ENCODE measurements around the gene PWWP2B.
A peak's percentile ranks its signal among the peaks of the same experiment; 100 is the strongest.

PWWP2B gene

GRCh38 chr10:132394936-132395703 lies 1.9 kb upstream of the PWWP2B start:
- Histone ChIP-seq H3K27me3 (ENCODE audit: insufficient read depth, low read length, poor library complexity) (no peaks in the 10 kb centered on the region), H2BK15ac (replicated peaks; ENCODE audit: low read depth) (no peak overlapping the region), H3K18ac (ENCODE audit: low read length) (no peak overlapping the region), H3K4me3 (ENCODE audit: low read length) (no peak overlapping the region), H3K79me2 (ENCODE audit: control insufficient read depth, insufficient read depth, low read length) (no peaks in the 10 kb centered on the region), H3K36me3 (ENCODE audit: control insufficient read depth, insufficient read depth, low read length) (no peaks in the 10 kb centered on the region), H3K23ac (ENCODE audit: low read length) (peak overlapping the region; percentile 9), H3K4ac (ENCODE audit: low read depth, low read length) (no peak overlapping the region), H3K79me1 (ENCODE audit: low read length) (peaks cover 2% of the 10 kb centered on the region), H3K4me2 (ENCODE audit: low read length) (no peak overlapping the region), H3K9ac (ENCODE audit: low read length) (peak overlapping the region; percentile 68), H3K56ac (ENCODE audit: low read length) (peak overlapping the region; percentile 81), H2AK5ac (ENCODE audit: low read length) (no peak overlapping the region), H3K27ac (ENCODE audit: low read depth, low read length) (no peak overlapping the region), H2BK120ac (ENCODE audit: low read depth, low read length) (no peak overlapping the region), H2BK5ac (ENCODE audit: low read length) (no peak overlapping the region), H4K5ac (ENCODE audit: low read length) (no peak overlapping the region), H3K4me1 (ENCODE audit: control insufficient read depth, low read depth, low read length) (peaks cover 3% of the 10 kb centered on the region), H4K8ac (ENCODE audit: low read depth, low read length) (no peak overlapping the region)
- no CpG with 5 or more reads among the region's 12 CpGs for WGBS (ENCODE audit: extremely low coverage, insufficient coverage, low lambda C conversion rate)
- no peak for DNase-seq

GRCh38 chr10:132395704-132396493 lies 1.1 kb upstream of the PWWP2B start:
- no CpG with 5 or more reads among the region's 71 CpGs for WGBS (ENCODE audit: extremely low coverage, insufficient coverage, low lambda C conversion rate)
- Histone ChIP-seq H3K23ac (ENCODE audit: low read length) (peak overlapping the region; percentile 45), H3K4me2 (ENCODE audit: low read length) (peak overlapping the region; percentile 44), H4K5ac (ENCODE audit: low read length) (no peak overlapping the region), H4K8ac (ENCODE audit: low read depth, low read length) (no peak overlapping the region), H3K79me1 (ENCODE audit: low read length) (peaks cover 2% of the 10 kb centered on the region), H3K18ac (ENCODE audit: low read length) (peak overlapping the region; percentile 82), H3K27me3 (ENCODE audit: insufficient read depth, low read length, poor library complexity) (no peaks in the 10 kb centered on the region), H2BK5ac (ENCODE audit: low read length) (no peak overlapping the region), H3K36me3 (ENCODE audit: control insufficient read depth, insufficient read depth, low read length) (no peaks in the 10 kb centered on the region), H3K79me2 (ENCODE audit: control insufficient read depth, insufficient read depth, low read length) (no peaks in the 10 kb centered on the region), H2BK15ac (replicated peaks; ENCODE audit: low read depth) (no peak overlapping the region), H3K4me1 (ENCODE audit: control insufficient read depth, low read depth, low read length) (peaks cover 3% of the 10 kb centered on the region), H3K4me3 (ENCODE audit: low read length) (no peak overlapping the region), H3K4ac (ENCODE audit: low read depth, low read length) (peak overlapping the region; percentile 92), H2AK5ac (ENCODE audit: low read length) (no peak overlapping the region), H3K27ac (ENCODE audit: low read depth, low read length) (no peak overlapping the region), H3K56ac (ENCODE audit: low read length) (peak overlapping the region; percentile 81), H3K9ac (ENCODE audit: low read length) (peak overlapping the region; percentile 68), H2BK120ac (ENCODE audit: low read depth, low read length) (no peak overlapping the region)
- peak; percentile 80 for DNase-seq

- H3K18ac ChIP-seq (ENCODE audit: low read length), result peak overlapping the region; percentile 82
- no peak overlapping the region for H2BK120ac ChIP-seq (ENCODE audit: low read depth, low read length)
- WGBS (ENCODE audit: extremely low coverage, insufficient coverage, low lambda C conversion rate), result no CpG with 5 or more reads among the region's 80 CpGs
- no peaks in the 10 kb centered on the region for H3K27me3 ChIP-seq (ENCODE audit: insufficient read depth, low read length, poor library complexity)
- no peaks in the 10 kb centered on the region for H3K79me2 ChIP-seq (ENCODE audit: control insufficient read depth, insufficient read depth, low read length)
- no peak overlapping the region for H2BK15ac ChIP-seq (replicated peaks; ENCODE audit: low read depth)
- peak overlapping the region; percentile 92 for H3K4ac ChIP-seq (ENCODE audit: low read depth, low read length)
- H3K79me1 ChIP-seq (ENCODE audit: low read length), result peaks cover 2% of the 10 kb centered on the region
- no peak overlapping the region for H2AK5ac ChIP-seq (ENCODE audit: low read length)
- peak overlapping the region; percentile 68 for H3K9ac ChIP-seq (ENCODE audit: low read length)
- no peak overlapping the region for H3K23ac ChIP-seq (ENCODE audit: low read length)
- H3K56ac ChIP-seq (ENCODE audit: low read length), result peak overlapping the region; percentile 81
- DNase-seq, result peak; percentile 66
- H3K4me3 ChIP-seq (ENCODE audit: low read length), result no peak overlapping the region
- peak overlapping the region; percentile 44 for H3K4me2 ChIP-seq (ENCODE audit: low read length)
- H4K8ac ChIP-seq (ENCODE audit: low read depth, low read length), result peak overlapping the region; percentile 66
- H4K5ac ChIP-seq (ENCODE audit: low read length), result no peak overlapping the region
- no peak overlapping the region for H3K27ac ChIP-seq (ENCODE audit: low read depth, low read length)
- H2BK5ac ChIP-seq (ENCODE audit: low read length), result no peak overlapping the region
- peaks cover 3% of the 10 kb centered on the region for H3K4me1 ChIP-seq (ENCODE audit: control insufficient read depth, low read depth, low read length)
- no peaks in the 10 kb centered on the region for H3K36me3 ChIP-seq (ENCODE audit: control insufficient read depth, insufficient read depth, low read length)
Measured at GRCh38 chr10:132396494-132397035, 435 bp upstream of the PWWP2B start.

GRCh38 chr10:132397671-132398565 lies 918 bp downstream of the PWWP2B start:
- Histone ChIP-seq H3K4ac (ENCODE audit: low read depth, low read length) (peak overlapping the region; percentile 11), H2BK5ac (ENCODE audit: low read length) (no peak overlapping the region), H3K36me3 (ENCODE audit: control insufficient read depth, insufficient read depth, low read length) (no peaks in the 10 kb centered on the region), H3K27ac (ENCODE audit: low read depth, low read length) (no peak overlapping the region), H3K4me3 (ENCODE audit: low read length) (peak overlapping the region; percentile 19), H3K79me1 (ENCODE audit: low read length) (peaks cover 5% of the 10 kb centered on the region), H2BK15ac (replicated peaks; ENCODE audit: low read depth) (no peak overlapping the region), H3K56ac (ENCODE audit: low read length) (peak overlapping the region; percentile 89), H3K9ac (ENCODE audit: low read length) (peak overlapping the region; percentile 64), H4K8ac (ENCODE audit: low read depth, low read length) (no peak overlapping the region), H3K23ac (ENCODE audit: low read length) (no peak overlapping the region), H3K79me2 (ENCODE audit: control insufficient read depth, insufficient read depth, low read length) (no peaks in the 10 kb centered on the region), H3K4me2 (ENCODE audit: low read length) (peak overlapping the region; percentile 35), H4K5ac (ENCODE audit: low read length) (no peak overlapping the region), H2BK120ac (ENCODE audit: low read depth, low read length) (no peak overlapping the region), H3K27me3 (ENCODE audit: insufficient read depth, low read length, poor library complexity) (no peaks in the 10 kb centered on the region), H3K4me1 (ENCODE audit: control insufficient read depth, low read depth, low read length) (peaks cover 3% of the 10 kb centered on the region), H2AK5ac (ENCODE audit: low read length) (no peak overlapping the region), H3K18ac (ENCODE audit: low read length) (peak overlapping the region; percentile 82)
- WGBS (ENCODE audit: extremely low coverage, insufficient coverage, low lambda C conversion rate), result no CpG with 5 or more reads among the region's 40 CpGs
- DNase-seq, result no peak

- no peak overlapping the region for H3K4me3 ChIP-seq (ENCODE audit: low read length)
- H4K8ac ChIP-seq (ENCODE audit: low read depth, low read length), result no peak overlapping the region
- no peak overlapping the region for H2BK5ac ChIP-seq (ENCODE audit: low read length)
- H3K18ac ChIP-seq (ENCODE audit: low read length), result no peak overlapping the region
- no peaks in the 10 kb centered on the region for H3K27me3 ChIP-seq (ENCODE audit: insufficient read depth, low read length, poor library complexity)
- H3K79me2 ChIP-seq (ENCODE audit: control insufficient read depth, insufficient read depth, low read length), result no peaks in the 10 kb centered on the region
- no peak overlapping the region for H2AK5ac ChIP-seq (ENCODE audit: low read length)
- peak overlapping the region; percentile 89 for H3K56ac ChIP-seq (ENCODE audit: low read length)
- H3K9ac ChIP-seq (ENCODE audit: low read length), result no peak overlapping the region
- no peaks in the 10 kb centered on the region for H3K36me3 ChIP-seq (ENCODE audit: control insufficient read depth, insufficient read depth, low read length)
- no peak overlapping the region for H2BK15ac ChIP-seq (replicated peaks; ENCODE audit: low read depth)
- peaks cover 5% of the 10 kb centered on the region for H3K79me1 ChIP-seq (ENCODE audit: low read length)
- H3K4ac ChIP-seq (ENCODE audit: low read depth, low read length), result no peak overlapping the region
- no peak overlapping the region for H3K23ac ChIP-seq (ENCODE audit: low read length)
- H4K5ac ChIP-seq (ENCODE audit: low read length), result no peak overlapping the region
- no CpG with 5 or more reads among the region's 13 CpGs for WGBS (ENCODE audit: extremely low coverage, insufficient coverage, low lambda C conversion rate)
- H3K27ac ChIP-seq (ENCODE audit: low read depth, low read length), result no peak overlapping the region
- DNase-seq, result no peak
- peaks cover 3% of the 10 kb centered on the region for H3K4me1 ChIP-seq (ENCODE audit: control insufficient read depth, low read depth, low read length)
- no peak overlapping the region for H3K4me2 ChIP-seq (ENCODE audit: low read length)
- no peak overlapping the region for H2BK120ac ChIP-seq (ENCODE audit: low read depth, low read length)
Measured at GRCh38 chr10:132398566-132398991, 1.6 kb downstream of the PWWP2B start.
